ENCODE results near the gene ABTB2. TPM values are rescaled to one million over a fixed set of nuclear protein-coding genes. Genes with fewer than 3 reads are reported as not detected.

ABTB2 gene
- total RNA-seq, 2 experiments from 2014 or later: 1.2 TPM

DNA sequence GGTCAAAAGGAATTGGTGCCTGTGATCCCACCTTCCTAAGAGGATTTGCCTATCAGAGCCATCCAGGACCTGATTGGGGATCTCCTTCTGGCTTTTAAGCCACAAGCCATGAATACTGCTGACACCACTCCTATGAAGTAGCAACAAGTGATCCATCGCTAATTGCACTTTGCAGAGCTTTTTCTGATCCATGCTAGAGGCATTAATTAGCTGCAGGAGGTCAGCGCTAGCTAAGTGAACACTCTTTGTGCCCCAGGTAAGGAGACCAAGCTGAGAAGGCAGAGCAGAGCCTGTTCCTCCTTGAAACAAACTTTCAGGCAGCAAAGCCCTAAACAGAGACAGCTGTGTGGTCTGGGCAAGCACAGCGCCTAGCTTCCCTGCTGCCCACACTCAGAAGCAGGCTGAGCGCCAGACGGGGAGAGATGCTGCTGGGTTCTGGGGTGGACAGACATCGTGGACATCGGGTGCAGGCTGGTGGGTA lies 122.2 kb downstream of the ABTB2 start:
- POLR2A ChIA-PET: interaction anchor here (2.5 kb wide), 1 partner anchor 122 kb away, joined by 10 read pairs; the partner anchor contains the start of gene ABTB2
- Mint-ChIP-seq H3K9me3 (ENCODE audit: low read depth) (no peaks in the 10 kb centered on the region), H3K36me3 (ENCODE audit: low read depth) (no peaks in the 10 kb centered on the region), H3K27ac (peak overlapping the region; percentile 17), H3K4me3 (peak overlapping the region; percentile 0), H3K27me3 (peaks cover 3% of the 10 kb centered on the region), H3K4me1 (peaks cover 53% of the 10 kb centered on the region)
- no peak for DNase-seq
- no peak for ATAC-seq
- intact Hi-C loops (cut with DNase I, micrococcal nuclease): loop anchor here (1.0 to 10.0 kb wide), 5 partner anchors 13 to 779 kb away; partner anchors contain the start of gene CAT (in 1 of the 2)
- CTCF ChIA-PET: interaction anchor here (0.8 to 1.3 kb wide), 3 partner anchors 15 to 108 kb away, joined by 3 to 5 read pairs (median 3); no protein-coding TSS in a partner anchor

DNA sequence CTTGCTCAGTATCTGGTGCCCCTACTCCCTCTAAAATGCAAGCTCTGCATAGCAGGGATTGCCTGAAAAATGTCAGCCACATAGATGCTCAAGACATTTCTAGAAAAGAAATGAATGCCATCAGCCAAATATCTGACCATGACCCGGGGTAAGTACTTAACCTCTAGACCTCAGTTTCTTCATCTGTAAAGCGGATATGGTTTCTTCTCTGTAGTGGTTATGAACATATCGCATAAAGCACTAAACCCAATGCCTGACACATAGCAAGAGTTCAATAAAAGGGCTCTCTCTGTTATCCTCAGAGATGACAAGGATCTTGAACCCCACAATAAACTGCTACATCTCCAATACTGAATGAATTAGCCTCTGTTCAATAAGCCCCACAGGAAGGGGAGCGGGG lies 122.6 kb downstream of the ABTB2 start:
- Mint-ChIP-seq H3K4me1 (peaks cover 51% of the 10 kb centered on the region), H3K4me3 (no peak overlapping the region), H3K27me3 (peaks cover 3% of the 10 kb centered on the region), H3K36me3 (ENCODE audit: low read depth) (no peaks in the 10 kb centered on the region), H3K9me3 (ENCODE audit: low read depth) (no peaks in the 10 kb centered on the region), H3K27ac (peak overlapping the region; percentile 11)
- CTCF ChIA-PET: interaction anchor here (0.6 to 2.2 kb wide), 7 partner anchors 8 to 224 kb away, joined by 3 to 13 read pairs (median 3); no protein-coding TSS in a partner anchor
- ATAC-seq: peak; percentile 47
- POLR2A ChIA-PET: interaction anchor here (2.5 kb wide), 1 partner anchor 123 kb away, joined by 10 read pairs; the partner anchor contains the start of gene ABTB2
- no peak for DNase-seq
- intact Hi-C loops (cut with DNase I, micrococcal nuclease): loop anchor here (1.0 to 10.0 kb wide), 5 partner anchors 13 to 780 kb away; partner anchors contain the start of gene CAT (in 1 of the 2)

DNA sequence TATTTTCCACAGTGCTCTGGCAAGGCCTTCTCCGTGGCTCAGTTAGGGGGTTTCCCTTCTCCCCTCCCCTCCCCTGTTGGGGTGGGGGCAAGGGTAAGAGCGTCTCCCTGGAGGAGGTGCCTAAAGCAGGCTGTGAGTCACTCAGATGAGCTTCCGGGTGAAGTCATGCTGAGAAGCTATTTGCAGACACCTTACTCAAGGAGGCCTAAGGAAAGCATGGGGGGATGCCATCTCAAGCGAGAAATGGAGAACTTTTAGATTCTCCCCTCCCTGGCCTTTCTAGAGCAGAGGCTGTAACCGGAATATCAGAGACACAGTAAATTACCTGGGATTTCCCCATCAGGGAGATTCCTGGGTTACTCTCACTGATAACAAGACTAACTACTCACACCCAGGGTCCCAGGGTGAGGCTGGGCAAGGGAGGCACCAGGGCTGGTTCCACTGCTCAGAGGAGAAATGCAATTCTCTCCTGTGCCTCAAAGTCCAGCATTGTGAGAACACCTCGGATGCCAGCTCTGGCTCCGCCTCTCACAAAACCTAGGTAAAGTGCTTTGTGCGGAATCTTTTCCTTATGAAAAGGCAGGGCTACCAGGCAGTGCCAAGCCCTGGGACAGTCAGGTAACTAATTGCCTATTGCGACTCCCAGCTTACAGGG lies 123.6 kb downstream of the ABTB2 start:
- H3K27ac Mint-ChIP-seq: peak overlapping the region; percentile 72
- H3K9me3 Mint-ChIP-seq (ENCODE audit: low read depth): no peaks in the 10 kb centered on the region
- H3K36me3 Mint-ChIP-seq (ENCODE audit: low read depth): no peaks in the 10 kb centered on the region
- ATAC-seq (peak; percentile 93), DNase-seq (peak; percentile 89)
- intact Hi-C loops (cut with DNase I, micrococcal nuclease): loop anchor here (1.0 to 10.0 kb wide), 13 partner anchors 10 to 781 kb away; partner anchors contain the start of genes ABTB2 (in 1 of the 2), CAPRIN1 (in 1 of the 2), CAT (in 1 of the 2) and NAT10 (in 1 of the 2)
- H3K4me1 Mint-ChIP-seq: peaks cover 44% of the 10 kb centered on the region
- peaks cover 3% of the 10 kb centered on the region for H3K27me3 Mint-ChIP-seq
- ChIA-PET CTCF (interaction anchor here (0.6 to 2.2 kb wide), 11 partner anchors 9 to 225 kb away, joined by 3 to 13 read pairs (median 3); no protein-coding TSS in a partner anchor), POLR2A (interaction anchor here (0.6 to 2.5 kb wide), 3 partner anchors 11 to 124 kb away, joined by 3 to 10 read pairs (median 4); partner anchors contain the start of gene ABTB2)
- H3K4me3 Mint-ChIP-seq: peak overlapping the region; percentile 16

DNA sequence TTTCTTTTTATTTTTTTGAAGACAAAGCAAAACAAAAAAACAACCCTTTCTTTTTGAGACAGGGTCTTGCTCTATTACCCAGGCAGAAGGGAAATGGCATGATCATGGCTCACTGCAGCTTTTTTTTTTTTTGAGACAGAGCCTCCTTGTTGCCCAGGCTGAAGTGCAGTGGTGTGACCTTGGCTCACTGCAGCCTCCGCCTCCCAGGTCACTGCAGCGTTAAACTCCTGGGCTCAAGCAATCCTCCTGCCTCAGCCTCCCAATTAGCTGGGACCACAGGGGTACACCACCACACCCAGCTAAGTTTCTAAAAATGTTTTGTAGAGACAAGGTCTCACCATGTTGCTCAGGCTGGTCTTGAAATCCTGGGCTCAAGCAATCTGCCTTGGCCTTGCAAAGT lies 124.6 kb downstream of the ABTB2 start:
- ChIA-PET CTCF (interaction anchor here (1.2 to 2.2 kb wide), 5 partner anchors 13 to 123 kb away, joined by 3 to 13 read pairs (median 10); no protein-coding TSS in a partner anchor), POLR2A (no interaction called here)
- H3K27me3 Mint-ChIP-seq: peaks cover 3% of the 10 kb centered on the region
- H3K27ac Mint-ChIP-seq: no peak overlapping the region
- H3K4me1 Mint-ChIP-seq: peaks cover 42% of the 10 kb centered on the region
- no peaks in the 10 kb centered on the region for H3K9me3 Mint-ChIP-seq (ENCODE audit: low read depth)
- H3K4me3 Mint-ChIP-seq: no peak overlapping the region
- intact Hi-C loops (cut with DNase I, micrococcal nuclease): loop anchor here in 1 of 2 experiments (5.0 to 10.0 kb wide), 2 partner anchors 419 to 782 kb away; no protein-coding TSS in a partner anchor
- H3K36me3 Mint-ChIP-seq (ENCODE audit: low read depth): no peaks in the 10 kb centered on the region
- DNase-seq (no peak), ATAC-seq (no peak)

- no peaks in the 10 kb centered on the region for H3K9me3 Mint-ChIP-seq (ENCODE audit: low read depth)
- intact Hi-C loops (cut with DNase I, micrococcal nuclease): loop anchor here in 1 of 2 experiments (5.0 to 10.0 kb wide), 2 partner anchors 419 to 782 kb away; no protein-coding TSS in a partner anchor
- no peaks in the 10 kb centered on the region for H3K36me3 Mint-ChIP-seq (ENCODE audit: low read depth)
- no peak overlapping the region for H3K4me3 Mint-ChIP-seq
- POLR2A ChIA-PET: no interaction called here
- H3K27me3 Mint-ChIP-seq: peaks cover 3% of the 10 kb centered on the region
- peaks cover 42% of the 10 kb centered on the region for H3K4me1 Mint-ChIP-seq
- ATAC-seq (no peak), DNase-seq (no peak)
- no peak overlapping the region for H3K27ac Mint-ChIP-seq
- CTCF ChIA-PET: interaction anchor here (1.4 to 2.2 kb wide), 2 partner anchors 17 to 124 kb away, joined by 3 to 13 read pairs; no protein-coding TSS in a partner anchor
Measured at GRCh38 chr11:34232807-34233206, 125.0 kb downstream of the ABTB2 start.

DNA sequence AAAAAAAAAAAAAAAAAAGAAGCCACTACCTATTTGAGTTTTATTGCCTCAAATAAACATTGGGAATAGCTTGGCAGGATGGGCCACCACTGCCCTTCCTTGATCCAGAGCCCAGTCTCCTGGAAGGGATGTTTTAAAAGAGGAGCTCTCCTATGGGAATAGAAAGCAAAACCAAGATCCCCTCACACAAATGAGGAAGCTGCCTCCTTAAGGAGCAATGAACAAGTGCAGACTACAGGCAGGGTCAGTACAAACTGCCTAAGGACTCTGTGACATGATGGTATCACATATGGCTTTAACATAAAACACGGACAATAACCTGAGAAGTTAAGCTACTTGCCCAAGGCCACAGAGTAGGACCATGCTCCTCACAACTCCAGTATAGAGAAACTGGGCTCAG lies 131.6 kb downstream of the ABTB2 start:
- Mint-ChIP-seq H3K36me3 (ENCODE audit: low read depth) (peaks cover 1% of the 10 kb centered on the region), H3K27ac (no peak overlapping the region), H3K4me1 (peaks cover 11% of the 10 kb centered on the region), H3K4me3 (no peak overlapping the region), H3K27me3 (peaks cover 4% of the 10 kb centered on the region), H3K9me3 (ENCODE audit: low read depth) (no peaks in the 10 kb centered on the region)
- ATAC-seq: no peak
- ChIA-PET POLR2A (no interaction called here), CTCF (interaction anchor here (1.0 to 2.0 kb wide), 5 partner anchors 11 to 121 kb away, joined by 3 to 6 read pairs (median 5); no protein-coding TSS in a partner anchor)
- no peak for DNase-seq
- intact Hi-C loops (cut with DNase I, micrococcal nuclease): no loop called here

DNA sequence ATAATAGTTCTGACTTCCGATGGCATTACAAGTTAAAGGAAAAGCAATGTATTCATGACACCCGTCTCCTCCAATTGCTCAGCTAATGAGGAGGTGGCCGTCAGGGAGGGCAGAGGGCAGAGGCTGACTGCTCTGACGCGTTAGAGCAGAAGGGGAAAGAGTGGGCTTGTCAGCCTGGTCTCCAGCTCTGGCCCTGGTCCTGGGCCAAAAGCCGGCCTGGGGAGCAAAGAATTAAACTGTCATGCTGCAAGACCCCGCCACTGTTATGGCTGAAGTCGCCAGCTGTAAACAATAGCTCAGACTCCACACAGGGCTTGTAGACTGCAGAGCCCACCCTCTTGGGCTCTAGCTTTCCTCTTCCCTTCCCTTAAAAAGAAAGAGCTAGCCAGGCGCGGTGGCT lies 132.7 kb downstream of the ABTB2 start:
- intact Hi-C loops (cut with DNase I, micrococcal nuclease): no loop called here
- no peak overlapping the region for H3K4me3 Mint-ChIP-seq
- ATAC-seq (no peak), DNase-seq (no peak)
- ChIA-PET CTCF (interaction anchor here (0.8 kb wide), 1 partner anchor 42 kb away, joined by 3 read pairs; no protein-coding TSS in a partner anchor), POLR2A (no interaction called here)
- H3K36me3 Mint-ChIP-seq (ENCODE audit: low read depth): peaks cover 1% of the 10 kb centered on the region
- H3K9me3 Mint-ChIP-seq (ENCODE audit: low read depth): no peaks in the 10 kb centered on the region
- no peak overlapping the region for H3K27ac Mint-ChIP-seq
- H3K4me1 Mint-ChIP-seq: peaks cover 3% of the 10 kb centered on the region
- H3K27me3 Mint-ChIP-seq: peaks cover 4% of the 10 kb centered on the region

GRCh38 chr11:34224434-34224966 lies 133.3 kb downstream of the ABTB2 start:
- no peaks in the 10 kb centered on the region for H3K9me3 Mint-ChIP-seq (ENCODE audit: low read depth)
- peaks cover 1% of the 10 kb centered on the region for H3K36me3 Mint-ChIP-seq (ENCODE audit: low read depth)
- POLR2A ChIA-PET: no interaction called here
- ATAC-seq: no peak
- no peak overlapping the region for H3K4me3 Mint-ChIP-seq
- peaks cover 2% of the 10 kb centered on the region for H3K4me1 Mint-ChIP-seq
- intact Hi-C loops (cut with DNase I, micrococcal nuclease): no loop called here
- DNase-seq: no peak
- H3K27me3 Mint-ChIP-seq: peaks cover 5% of the 10 kb centered on the region
- no peak overlapping the region for H3K27ac Mint-ChIP-seq
- CTCF ChIA-PET: interaction anchor here (0.8 to 1.0 kb wide), 2 partner anchors 17 to 42 kb away, joined by 3 to 4 read pairs; no protein-coding TSS in a partner anchor

DNA sequence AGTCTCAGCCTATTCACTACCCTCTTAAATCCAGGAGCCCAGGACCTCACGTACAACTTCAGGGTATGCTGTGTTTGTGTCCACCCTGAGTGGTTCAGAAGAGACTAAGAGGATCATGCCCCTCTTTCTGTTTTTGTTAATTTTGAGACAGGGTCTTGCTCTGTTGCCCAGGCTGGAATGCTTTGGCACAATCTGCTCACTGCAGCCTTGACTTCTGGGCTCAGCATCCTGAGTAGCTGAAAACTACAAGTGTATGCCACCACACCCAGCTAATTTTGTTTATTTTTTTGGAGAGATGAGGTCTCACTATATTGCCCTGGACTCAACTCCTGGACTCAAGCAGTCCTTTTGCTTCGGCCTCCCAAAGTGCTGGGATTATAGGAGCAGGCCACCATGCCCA lies 133.9 kb downstream of the ABTB2 start:
- CTCF ChIA-PET: interaction anchor here (1.0 kb wide), 1 partner anchor 16 kb away, joined by 4 read pairs; no protein-coding TSS in a partner anchor
- Mint-ChIP-seq H3K9me3 (ENCODE audit: low read depth) (no peaks in the 10 kb centered on the region), H3K4me1 (peaks cover 2% of the 10 kb centered on the region), H3K4me3 (no peak overlapping the region), H3K36me3 (ENCODE audit: low read depth) (peaks cover 1% of the 10 kb centered on the region), H3K27me3 (peaks cover 5% of the 10 kb centered on the region), H3K27ac (no peak overlapping the region)
- DNase-seq (no peak), ATAC-seq (no peak)
- POLR2A ChIA-PET: no interaction called here
- intact Hi-C loops (cut with DNase I, micrococcal nuclease): no loop called here

GRCh38 chr11:34223021-34223813 lies 134.6 kb downstream of the ABTB2 start:
- ChIA-PET POLR2A (no interaction called here), CTCF (interaction anchor here (0.6 kb wide), 1 partner anchor 32 kb away, joined by 3 read pairs; no protein-coding TSS in a partner anchor)
- Mint-ChIP-seq H3K36me3 (ENCODE audit: low read depth) (peaks cover 1% of the 10 kb centered on the region), H3K9me3 (ENCODE audit: low read depth) (no peaks in the 10 kb centered on the region), H3K27me3 (peaks cover 7% of the 10 kb centered on the region), H3K27ac (no peak overlapping the region), H3K4me1 (peaks cover 2% of the 10 kb centered on the region), H3K4me3 (no peak overlapping the region)
- ATAC-seq (no peak), DNase-seq (no peak)
- intact Hi-C loops (cut with DNase I, micrococcal nuclease): no loop called here
